K562 (cell line): ENCODE results near the gene HIRIP3. TPM values are rescaled to one million over a fixed set of nuclear protein-coding genes. Genes with fewer than 3 reads are reported as not detected.

Experiments
- ATF6 ChIP-seq: sonication (generic); formaldehyde crosslinking; IDR thresholded peaks from 2 replicates; pipeline ENCODE4 v1.4.0; 2020; ENCODE audit warnings: mild to moderate bottlenecking, missing genetic modification reagents
- CHD2 ChIP-seq: IDR thresholded peaks from 2 replicates; pipeline ENCODE4 v1.6.1; 2011; ENCODE audit warnings: low read depth, low read length
- E2F6 ChIP-seq, 2 experiments: IDR thresholded peaks; 2 replicates each; pipeline ENCODE4 v1.6.1; 2011; ENCODE audit warnings: borderline replicate concordance in 1 of 2, control low read depth in 1 of 2, low read depth in 1 of 2, low read length in 1 of 2, mild to moderate bottlenecking in 1 of 2, mixed read lengths in 1 of 2, moderate library complexity in 1 of 2; ENCODE audit not compliant: insufficient read depth in 1 of 2, insufficient read length in 1 of 2, poor library complexity in 1 of 2, severe bottlenecking in 1 of 2; ENCODE audit errors: extremely low read depth in 1 of 2
- FOXM1 ChIP-seq, 2 experiments: fragments of 450-650 bp in 1 of 2; sonication (generic) in 1 of 2; formaldehyde crosslinking in 1 of 2; IDR thresholded peaks; 2 replicates each; pipeline versions ENCODE4 v1.6.1 to v1.9.0; 2017 to 2022; ENCODE audit warnings: low read depth in 2 of 2, mild to moderate bottlenecking in 2 of 2, missing genetic modification reagents in 1 of 2, moderate library complexity in 1 of 2
- GABPB2 ChIP-seq: fragments of 250-450 bp; sonication (Bioruptor Pico); conservative IDR thresholded peaks from 2 replicates; pipeline ENCODE4 v1.5.1; 2021; ENCODE audit warnings: mild to moderate bottlenecking
- MLLT1 ChIP-seq, 2 experiments: fragments of 450-650 bp; IDR thresholded peaks; 2 replicates each; pipeline ENCODE4 v1.6.1; 2016
- PML ChIP-seq: IDR thresholded peaks from 2 replicates; pipeline ENCODE4 v1.6.1; 2012; ENCODE audit warnings: low read length, inconsistent platforms
- POLR2B ChIP-seq: fragments of 450-650 bp; IDR thresholded peaks from 2 replicates; pipeline ENCODE4 v1.6.1; 2018; ENCODE audit warnings: low read depth; ENCODE audit not compliant: partially characterized antibody
- STAT6 ChIP-seq: sonication (generic); formaldehyde crosslinking; IDR thresholded peaks from 2 replicates; pipeline ENCODE4 v1.8.1; 2023; ENCODE audit warnings: mild to moderate bottlenecking, missing genetic modification reagents
- YY1 ChIP-seq, 3 experiments: IDR thresholded peaks; 2 replicates each; pipeline ENCODE4 v1.6.1; 2011; ENCODE audit warnings: low read length in 2 of 3, mild to moderate bottlenecking in 2 of 3, moderate library complexity in 2 of 3, borderline replicate concordance in 1 of 3, control low read depth in 1 of 3, low read depth in 1 of 3; ENCODE audit not compliant: insufficient read depth in 3 of 3, insufficient replicate concordance in 2 of 3, control insufficient read depth in 1 of 3, insufficient read length in 1 of 3; ENCODE audit errors: extremely low read depth in 1 of 3
- ZNF592 ChIP-seq: fragments of 450-650 bp; IDR thresholded peaks from 2 replicates; pipeline ENCODE4 v1.6.1; 2017; ENCODE audit warnings: antibody characterized with exemption, mild to moderate bottlenecking
- polyA plus RNA-seq, 8 experiments: library from polyadenylated mRNA; depleted of rRNA in 4 of 8; stranded (reverse) in 5 of 8; unstranded in 3 of 8; fragments of >200 nt; fragmentation: Nextera tagmentation in 2 of 8; fragmentation: Illumina TruSeq in 1 of 8; extraction: Ambion mirVana in 2 of 8; extraction: Trizol in 1 of 8; gene quantifications; 2 replicates each; pipeline versions ENCODE4 v1.2.1 to v1.2.3, GENCODE V29; 2011 to 2014; ENCODE audit warnings: inconsistent platforms in 1 of 8, missing spikeins in 1 of 8
- total RNA-seq, 7 experiments: library from RNA; depleted of rRNA in 6 of 7; stranded (reverse); fragments of >200 nt in 6 of 7; fragmentation: Illumina TruSeq in 2 of 7; extraction: Trizol in 2 of 7; gene quantifications; 2 replicates each; pipeline versions ENCODE4 v1.2.1 to v1.2.3, GENCODE V29; 2011 to 2021; ENCODE audit warnings: low replicate concordance in 1 of 7

The HIRIP3 gene
- total and polyA plus RNA-seq, 9 of the 15 experiments (the other 6 are each of a cell fraction or from before 2014, with no cell fraction given), result 3.3 to 38.2 (median 18.2) TPM

- TF ChIP-seq MLLT1 (IDR thresholded peaks at IDR 0.05) (0 out of 4 replicates have a peak, but pooled peaks of 1 of the 2 experiments have one; percentile 18), YY1 (IDR thresholded peaks at IDR 0.05; ENCODE audit: borderline replicate concordance in 1 of 3, control insufficient read depth in 1 of 3, extremely low read depth in 1 of 3, insufficient read depth in 3 of 3, insufficient read length in 1 of 3, insufficient replicate concordance in 2 of 3, low read depth in 1 of 3, low read length in 2 of 3) (peak; percentile 64 to 95 (median 87)), PML (peak; percentile 57; the same call in 1 of the 2 replicates), FOXM1 (IDR thresholded peaks at IDR 0.05; ENCODE audit: low read depth) (no peak), FOXM1 (CRISPR knock-in tag; IDR thresholded peaks at IDR 0.05; ENCODE audit: low read depth) (no peak), GABPB2 (no peak), POLR2B (peak; percentile 88), ZNF592 (peak; percentile 96), STAT6 (CRISPR knock-in tag) (no peak; the same call in 1 of the 2 replicates), ATF6 (peak; percentile 84), CHD2 (0 out of 2 replicates have a peak, but pooled peaks have one; percentile 8), E2F6 (IDR thresholded peaks at IDR 0.05; ENCODE audit: borderline replicate concordance in 1 of 2, extremely low read depth in 1 of 2, insufficient read depth in 1 of 2, insufficient read length in 1 of 2, low read depth in 1 of 2, low read length in 1 of 2, poor library complexity in 1 of 2, severe bottlenecking in 1 of 2) (peak; percentile 99 to 100)
Measured at GRCh38 chr16:29973384-29974246, 21.8 kb downstream of the HIRIP3 start, which contains the start of gene TAOK2 (continued).
